Fibroblast of skin of left biceps (primary cell): ENCODE results near the gene SPHK2.
A peak's percentile ranks its signal among the peaks of the same experiment; 100 is the strongest.

Experiments used
- DNase-seq, 2 experiments: peaks; one replicate each; pipeline ENCODE4 v3.0.0-alpha.2; 2013; ENCODE audit warnings: low read depth in 2 of 2

The SPHK2 gene

GRCh38 chr19:48606463-48607358, 12.6 kb upstream of the SPHK2 start, which contains the start of gene SPACA4:
Gene SPACA4, plus strand, starts transcription at chr19:48606742. Its CDS starts 237 bp downstream, at chr19:48606979.
- DNase-seq, result no peak

- no peak for DNase-seq
Observed at GRCh38 chr19:48607359-48607755, 11.9 kb upstream of the SPHK2 start.

GRCh38 chr19:48608798-48609263, 10.5 kb upstream of the SPHK2 start:
- no peak for DNase-seq

- DNase-seq, result no peak
Observed at GRCh38 chr19:48609571-48610108, 9.7 kb upstream of the SPHK2 start.

- no peak for DNase-seq
Observed at GRCh38 chr19:48611872-48612271, 7.4 kb upstream of the SPHK2 start.

- no peak for DNase-seq
Observed at GRCh38 chr19:48613024-48613851, 6.1 kb upstream of the SPHK2 start.

- no peak for DNase-seq
Observed at GRCh38 chr19:48613852-48614435, 5.4 kb upstream of the SPHK2 start.

GRCh38 chr19:48614436-48615230, 4.7 kb upstream of the SPHK2 start, which contains the start of gene FAM83E:
Gene FAM83E, minus strand, starts transcription at chr19:48615076. Its CDS starts 1,704 bp downstream, at chr19:48613372.
- no peak for DNase-seq

- DNase-seq, result no peak
Observed at GRCh38 chr19:48615231-48616040, 3.9 kb upstream of the SPHK2 start.

- no peak for DNase-seq
Observed at GRCh38 chr19:48616041-48616436, 3.3 kb upstream of the SPHK2 start.

- DNase-seq, result no peak
Observed at GRCh38 chr19:48616491-48617056, 2.7 kb upstream of the SPHK2 start.

GRCh38 chr19:48617146-48617937, 2.0 kb upstream of the SPHK2 start:
- no peak for DNase-seq

GRCh38 chr19:48618278-48618915, 909 bp upstream of the SPHK2 start:
- no peak for DNase-seq

GRCh38 chr19:48619692-48620585, 633 bp downstream of the SPHK2 start:
- DNase-seq, result no peak

GRCh38 chr19:48623556-48624066, 4.3 kb downstream of the SPHK2 start:
- DNase-seq, result no peak

GRCh38 chr19:48624067-48624594, 4.8 kb downstream of the SPHK2 start:
- DNase-seq, result peak; percentile 94 to 96
